OCI-LY3 (cell line): ENCODE data around the gene MED12L.

Experiments used
- H2AFZ ChIP-seq: fragments of 200-600, 300-600 bp; shearing (Covaris generic); 2 replicates; pipeline ENCODE4 v1.6.0; 2014; ENCODE audit warnings: antibody characterized with exemption, low read depth, low read length
- H3K27ac ChIP-seq: fragments of 200-600, 300-600 bp; sonication (generic); 2 replicates; pipeline ENCODE4 v1.5.1; 2014; ENCODE audit warnings: mild to moderate bottlenecking, low read length, moderate library complexity, mixed read lengths
- H3K27me3 ChIP-seq: fragments of 200-600, 300-600 bp; sonication (generic); 2 replicates; pipeline ENCODE4 v1.6.1; 2014; ENCODE audit warnings: low read depth, low read length, mixed read lengths
- H3K36me3 ChIP-seq: fragments of 200-600, 300-600 bp; sonication (generic); replicated peaks from 2 replicates; pipeline ENCODE3; 2014; ENCODE audit warnings: low read depth, low read length, mixed read lengths
- H3K4me1 ChIP-seq: fragments of 300-600, 200-600 bp; sonication (generic); 2 replicates; pipeline ENCODE4 v1.6.1; 2014; ENCODE audit warnings: low read length, mixed read lengths
- H3K4me2 ChIP-seq: fragments of 200-600, 300-600 bp; sonication (generic); 2 replicates; pipeline ENCODE4 v1.6.1; 2014; ENCODE audit warnings: low read length, mixed read lengths
- H3K4me3 ChIP-seq: fragments of 300-600, 200-600 bp; sonication (generic); 2 replicates; pipeline ENCODE4 v1.5.1; 2014; ENCODE audit warnings: antibody characterized with exemption, mild to moderate bottlenecking, low read length, moderate library complexity
- H3K79me2 ChIP-seq: fragments of 300-600, 200-600 bp; shearing (Covaris generic); 2 replicates; pipeline ENCODE4 v1.6.1; 2014; ENCODE audit warnings: mild to moderate bottlenecking, low read length, mixed read lengths
- H3K9ac ChIP-seq: fragments of 300-600, 200-600 bp; shearing (Covaris generic); 2 replicates; pipeline ENCODE4 v1.6.0; 2014; ENCODE audit warnings: mild to moderate bottlenecking, low read length, moderate library complexity
- H3K9me3 ChIP-seq: fragments of 200-600, 300-600 bp; shearing (Covaris generic); 2 replicates; pipeline ENCODE4 v1.6.1; 2014; ENCODE audit warnings: low read length, mixed read lengths; ENCODE audit not compliant: insufficient read depth
- H4K20me1 ChIP-seq: fragments of 200-600, 300-600 bp; sonication (generic); 2 replicates; pipeline ENCODE4 v1.6.1; 2016; ENCODE audit warnings: low read length, mixed read lengths; ENCODE audit not compliant: insufficient read depth
- EZH2phosphoT487 ChIP-seq: fragments of 200-600 bp; shearing (Covaris generic); IDR thresholded peaks from 2 replicates; pipeline ENCODE4 v1.6.1; 2018; ENCODE audit warnings: antibody characterized with exemption, mixed run types, low read depth
- TF ChIP-seq, protein P1 (sequence below): fragments of 200-600, 300-600 bp; sonication (generic); IDR thresholded peaks from 2 replicates; pipeline ENCODE4 v1.5.1; 2014; ENCODE audit warnings: antibody characterized with exemption, low read length, low read depth

MED12L gene

DNA sequence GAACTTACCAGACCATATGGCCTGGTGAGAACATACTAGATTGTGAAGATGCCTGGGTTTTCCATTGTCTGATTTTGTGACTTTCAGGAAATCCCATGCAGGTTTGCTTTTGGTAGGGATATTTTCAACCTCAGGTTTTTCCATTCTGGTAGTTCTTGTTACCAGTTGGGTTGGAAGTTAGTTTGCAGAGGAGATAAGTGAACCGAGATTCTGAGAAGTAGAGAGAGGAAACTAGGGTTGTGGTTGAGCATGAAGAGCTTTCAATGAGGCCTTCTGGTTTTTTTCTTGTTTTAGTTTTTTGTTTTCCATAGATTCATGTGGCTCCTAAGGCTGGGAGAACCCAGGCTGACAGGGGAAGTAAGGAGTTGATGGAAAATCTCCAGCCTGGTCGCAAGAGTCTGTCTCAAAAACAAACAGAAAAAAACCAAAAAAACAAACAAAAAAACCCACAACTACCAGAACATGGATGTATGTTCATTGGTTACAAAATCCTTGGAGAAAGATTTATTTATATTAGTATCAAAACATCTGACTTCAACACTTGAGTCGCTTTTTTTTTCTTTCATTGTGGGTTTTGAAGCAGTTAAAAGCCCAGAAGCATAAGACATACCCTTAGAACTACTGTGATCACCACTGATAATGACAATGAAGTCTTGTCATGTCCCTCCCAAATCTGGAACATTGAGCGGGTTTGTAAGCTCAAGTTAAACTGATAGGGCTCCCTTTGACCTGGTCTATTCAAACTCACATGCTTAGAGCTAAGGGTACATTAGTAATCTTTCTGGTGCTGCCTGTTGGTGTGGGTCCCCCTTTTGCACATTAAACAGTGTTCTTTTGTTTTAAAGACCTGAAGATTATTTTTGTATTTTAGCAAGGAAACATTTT, 114.3 kb downstream of the MED12L start:
- Histone ChIP-seq H3K4me1 (peaks cover 37% of the 10 kb centered on the region), H3K79me2 (no peaks in the 10 kb centered on the region), H3K4me2 (0 out of 2 replicates have a peak overlapping the region, but pooled peaks have one; percentile 4), H4K20me1 (no peaks in the 10 kb centered on the region), H3K9ac (no peak overlapping the region), H3K36me3 (peaks cover 6% of the 10 kb centered on the region), H2AFZ (no peak overlapping the region), H3K27me3 (no peaks in the 10 kb centered on the region), H3K4me3 (no peak overlapping the region), H3K27ac (no peak overlapping the region), H3K9me3 (no peaks in the 10 kb centered on the region)
- no peak for TF ChIP-seq EZH2phosphoT487
- TF ChIP-seq, protein P1, sequence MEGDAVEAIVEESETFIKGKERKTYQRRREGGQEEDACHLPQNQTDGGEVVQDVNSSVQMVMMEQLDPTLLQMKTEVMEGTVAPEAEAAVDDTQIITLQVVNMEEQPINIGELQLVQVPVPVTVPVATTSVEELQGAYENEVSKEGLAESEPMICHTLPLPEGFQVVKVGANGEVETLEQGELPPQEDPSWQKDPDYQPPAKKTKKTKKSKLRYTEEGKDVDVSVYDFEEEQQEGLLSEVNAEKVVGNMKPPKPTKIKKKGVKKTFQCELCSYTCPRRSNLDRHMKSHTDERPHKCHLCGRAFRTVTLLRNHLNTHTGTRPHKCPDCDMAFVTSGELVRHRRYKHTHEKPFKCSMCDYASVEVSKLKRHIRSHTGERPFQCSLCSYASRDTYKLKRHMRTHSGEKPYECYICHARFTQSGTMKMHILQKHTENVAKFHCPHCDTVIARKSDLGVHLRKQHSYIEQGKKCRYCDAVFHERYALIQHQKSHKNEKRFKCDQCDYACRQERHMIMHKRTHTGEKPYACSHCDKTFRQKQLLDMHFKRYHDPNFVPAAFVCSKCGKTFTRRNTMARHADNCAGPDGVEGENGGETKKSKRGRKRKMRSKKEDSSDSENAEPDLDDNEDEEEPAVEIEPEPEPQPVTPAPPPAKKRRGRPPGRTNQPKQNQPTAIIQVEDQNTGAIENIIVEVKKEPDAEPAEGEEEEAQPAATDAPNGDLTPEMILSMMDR: no peak

DNA sequence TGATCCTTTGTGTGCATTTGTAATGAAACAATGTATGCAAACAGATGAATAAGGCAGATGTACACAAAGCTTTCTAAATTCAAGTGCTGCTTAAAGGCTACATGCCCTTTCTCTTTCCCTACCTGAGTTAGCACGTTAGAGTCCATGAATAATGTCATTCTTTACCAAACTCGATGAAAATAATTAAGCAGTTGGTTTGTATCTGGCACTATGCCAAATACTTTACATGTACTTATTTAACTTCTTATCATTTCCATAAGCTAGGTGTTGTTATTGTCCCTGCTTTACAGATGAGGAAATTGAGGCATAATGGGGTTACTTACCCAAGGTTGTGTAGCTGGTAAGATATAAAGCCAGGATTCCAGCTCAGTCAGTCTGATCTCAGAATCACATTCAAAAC, 115.1 kb downstream of the MED12L start:
- no peaks in the 10 kb centered on the region for H3K27me3 ChIP-seq

DNA sequence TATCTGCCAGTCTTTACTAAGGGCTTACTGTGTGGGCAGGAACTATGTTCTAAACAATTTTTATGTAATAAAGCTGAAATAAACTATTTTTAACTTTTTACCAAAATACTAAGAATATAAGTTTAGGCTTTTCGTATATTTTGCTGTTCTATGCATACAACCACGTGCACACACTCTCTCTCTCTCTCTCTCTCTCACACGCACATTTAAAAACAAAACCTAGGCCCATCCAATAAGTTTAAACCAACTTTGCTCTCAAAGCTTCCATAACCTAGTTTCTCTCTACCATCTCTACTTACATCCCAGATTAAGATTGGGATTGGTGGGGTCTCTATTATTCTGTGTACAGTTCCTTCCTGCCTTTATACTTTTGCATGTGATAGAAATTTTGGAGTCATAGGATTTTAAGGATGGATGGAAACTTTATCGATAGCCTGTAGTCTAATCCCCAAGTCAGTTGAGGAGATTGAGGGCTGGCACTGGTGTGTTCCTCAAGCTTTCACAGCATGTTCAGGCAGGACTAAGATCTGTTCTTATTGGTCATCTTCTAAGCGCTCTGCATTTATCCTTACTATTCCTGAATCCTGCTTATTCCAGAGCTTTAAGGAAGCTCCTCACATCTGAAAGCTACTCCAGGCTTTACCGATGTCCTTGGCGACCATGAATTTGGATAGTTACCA, 115.7 kb downstream of the MED12L start:
- Histone ChIP-seq H3K36me3 (peaks cover 6% of the 10 kb centered on the region), H3K4me3 (no peak overlapping the region), H2AFZ (no peak overlapping the region), H3K4me1 (peaks cover 41% of the 10 kb centered on the region), H4K20me1 (no peaks in the 10 kb centered on the region), H3K9ac (no peak overlapping the region), H3K79me2 (no peaks in the 10 kb centered on the region), H3K27ac (no peak overlapping the region), H3K4me2 (no peak overlapping the region), H3K27me3 (no peaks in the 10 kb centered on the region), H3K9me3 (no peaks in the 10 kb centered on the region)
- TF ChIP-seq EZH2phosphoT487: no peak
- TF ChIP-seq, protein P1: no peak

More for the DNA sequence above, 115.1 kb downstream of the MED12L start:
- no peak overlapping the region for H3K27ac ChIP-seq
- H3K4me3 ChIP-seq: no peak overlapping the region
- H3K36me3 ChIP-seq: peaks cover 6% of the 10 kb centered on the region
- peaks cover 41% of the 10 kb centered on the region for H3K4me1 ChIP-seq
- no peak overlapping the region for H2AFZ ChIP-seq
- H3K9me3 ChIP-seq: no peaks in the 10 kb centered on the region
- no peaks in the 10 kb centered on the region for H4K20me1 ChIP-seq
- H3K9ac ChIP-seq: no peak overlapping the region
- no peak for TF ChIP-seq EZH2phosphoT487
- TF ChIP-seq, protein P1: no peak
- H3K79me2 ChIP-seq: no peaks in the 10 kb centered on the region
- no peak overlapping the region for H3K4me2 ChIP-seq

DNA sequence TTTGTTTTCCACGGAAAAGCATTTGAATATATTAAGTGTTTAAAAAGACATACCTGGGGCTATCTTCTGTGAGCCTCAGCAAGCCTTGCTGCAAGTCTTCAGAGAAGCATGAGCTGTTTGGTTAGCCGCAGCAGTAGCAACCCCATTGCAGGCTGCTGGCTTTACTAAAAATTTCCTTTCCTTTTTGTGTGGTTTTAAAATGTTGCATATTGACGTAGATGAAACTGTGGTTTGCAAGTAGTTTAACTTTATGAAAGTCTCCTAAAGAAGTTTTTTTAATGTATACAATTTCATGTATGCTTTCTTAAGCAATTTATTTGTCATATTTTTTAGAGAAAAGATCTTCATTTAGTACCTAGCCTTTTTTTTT, 117.6 kb downstream of the MED12L start, which contains the start of gene GPR171:
Gene GPR171, minus strand, starts transcription at position 166 of the 370 bp plus-strand sequence. CDS start 3,830 bp downstream, outside the sequence.
- peak within 1 kb of the TSS; percentile 38 for H3K9ac ChIP-seq
- H3K4me3 ChIP-seq: peak within 1 kb of the TSS; percentile 26
- H3K79me2 ChIP-seq: no peaks in the 10 kb centered on the region
- TF ChIP-seq, protein P1: no peak
- H3K4me1 ChIP-seq: peaks cover 41% of the 10 kb centered on the region
- peak within 1 kb of the TSS; percentile 72 for H3K4me2 ChIP-seq
- H3K9me3 ChIP-seq: no peaks in the 10 kb centered on the region
- peak within 1 kb of the TSS; percentile 75 for H3K27ac ChIP-seq
- peaks cover 6% of the 10 kb centered on the region for H3K36me3 ChIP-seq
- H2AFZ ChIP-seq: no peak within 1 kb of the TSS
- H4K20me1 ChIP-seq: no peaks in the 10 kb centered on the region
- H3K27me3 ChIP-seq: no peaks in the 10 kb centered on the region
